Transverse colon (tissue), 3 donors: ENCODE data around the gene SMIM22.

Experiments used
- CTCF ChIP-seq, 5 experiments: fragments of 200-600 bp in 3 of 5; fragments of 450-650 bp in 2 of 5; sonication (generic) in 3 of 5; IDR thresholded peaks; 1 replicate in 2 of 5; 2 replicates in 3 of 5; pipeline ENCODE4 v1.5.1; 2016 to 2017; ENCODE audit warnings: antibody characterized with exemption in 5 of 5, inconsistent platforms in 3 of 5, mild to moderate bottlenecking in 2 of 5, moderate library complexity in 1 of 5
- EP300 ChIP-seq: sonication (generic); formaldehyde crosslinking; IDR thresholded peaks from one replicate; pipeline ENCODE4 v1.6.1; 2017; ENCODE audit warnings: antibody characterized with exemption, low read depth
- POLR2A ChIP-seq: fragments of 450-650 bp; IDR thresholded peaks from one replicate; pipeline ENCODE4 v1.6.1; 2016; ENCODE audit warnings: antibody characterized with exemption, mild to moderate bottlenecking, moderate library complexity

GRCh38 chr16:4754865-4755264 is 40.3 kb upstream of the SMIM22 start:
- TF ChIP-seq CTCF (IDR thresholded peaks at IDR 0.05) (no peak), POLR2A (no peak), EP300 (no peak)
